OCI-LY7 (cell line): ENCODE results near the gene MGAT5B.

ENCODE experiments used
- EZH2phosphoT487 ChIP-seq: fragments of 200-600 bp; sonication (generic); IDR thresholded peaks from 2 replicates; pipeline ENCODE4 v1.6.1; 2018; ENCODE audit warnings: low read depth, borderline replicate concordance, mild to moderate bottlenecking, mixed run types, antibody characterized with exemption, low read length, moderate library complexity, mixed read lengths
- TF ChIP-seq, protein P1 (sequence below): fragments of 200-600 bp; sonication (generic); conservative IDR thresholded peaks from 2 replicates; pipeline ENCODE4 v1.5.1; 2014; ENCODE audit warnings: mild to moderate bottlenecking, antibody characterized with exemption, low read length, moderate library complexity, mixed read lengths

DNA sequence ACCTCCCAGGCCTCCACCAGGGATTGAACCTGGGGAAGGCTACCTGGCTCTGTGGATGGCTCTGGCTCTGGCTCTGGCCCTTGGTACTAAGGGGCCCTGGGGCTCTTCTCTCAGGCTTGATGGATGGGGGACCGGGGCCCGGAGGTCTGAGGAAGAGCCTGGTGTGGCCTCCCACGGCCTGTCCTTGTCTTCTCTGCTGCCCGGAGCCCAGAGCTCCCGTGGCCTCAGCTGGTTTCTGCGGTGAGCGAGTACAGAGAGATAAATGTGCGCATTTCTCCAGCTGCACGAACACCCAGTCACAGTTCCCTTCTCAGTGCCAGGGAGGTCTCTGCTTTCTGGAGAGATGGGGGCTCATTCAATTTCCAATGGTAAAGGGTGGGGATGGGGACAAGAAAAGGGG is 9.2 kb downstream of the MGAT5B start:
- TF ChIP-seq, protein P1, sequence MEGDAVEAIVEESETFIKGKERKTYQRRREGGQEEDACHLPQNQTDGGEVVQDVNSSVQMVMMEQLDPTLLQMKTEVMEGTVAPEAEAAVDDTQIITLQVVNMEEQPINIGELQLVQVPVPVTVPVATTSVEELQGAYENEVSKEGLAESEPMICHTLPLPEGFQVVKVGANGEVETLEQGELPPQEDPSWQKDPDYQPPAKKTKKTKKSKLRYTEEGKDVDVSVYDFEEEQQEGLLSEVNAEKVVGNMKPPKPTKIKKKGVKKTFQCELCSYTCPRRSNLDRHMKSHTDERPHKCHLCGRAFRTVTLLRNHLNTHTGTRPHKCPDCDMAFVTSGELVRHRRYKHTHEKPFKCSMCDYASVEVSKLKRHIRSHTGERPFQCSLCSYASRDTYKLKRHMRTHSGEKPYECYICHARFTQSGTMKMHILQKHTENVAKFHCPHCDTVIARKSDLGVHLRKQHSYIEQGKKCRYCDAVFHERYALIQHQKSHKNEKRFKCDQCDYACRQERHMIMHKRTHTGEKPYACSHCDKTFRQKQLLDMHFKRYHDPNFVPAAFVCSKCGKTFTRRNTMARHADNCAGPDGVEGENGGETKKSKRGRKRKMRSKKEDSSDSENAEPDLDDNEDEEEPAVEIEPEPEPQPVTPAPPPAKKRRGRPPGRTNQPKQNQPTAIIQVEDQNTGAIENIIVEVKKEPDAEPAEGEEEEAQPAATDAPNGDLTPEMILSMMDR: no peak
- no peak for TF ChIP-seq EZH2phosphoT487
